ENCODE data around the gene NTN4. TPM values are rescaled to one million over a fixed set of nuclear protein-coding genes. Genes with fewer than 3 reads are reported as not detected.

NTN4 gene
- total RNA-seq (2021) (9.6 and 11.7 TPM in 2 replicates), Bru-seq, nascent RNA (percentile 72 among the genes with signal in this experiment), BruChase-seq, experiment 1, labeled RNA remaining after a 2-hour chase (percentile 60 among the genes with signal in this experiment), BruChase-seq, experiment 2, labeled RNA remaining after a 6-hour chase (percentile 59 among the genes with signal in this experiment)
- long read RNA-seq, partial matches to known transcripts, result 0 of 24 reads
- long read RNA-seq, other reads (novel, unspliced or antisense), result 23 of 24 reads

- H3K4me3 ChIP-seq (ENCODE audit: low read depth, low read length, poor library complexity, severe bottlenecking), result peak within 1 kb of the TSS; percentile 54
- BruUV-seq (replicated peaks), result no TSS peak
- TF ChIP-seq EZH2 (IDR thresholded peaks at IDR 0.05; ENCODE audit: borderline replicate concordance, low read depth, low read length, poor library complexity, severe bottlenecking) (no peak), CTCF (conservative IDR thresholded peaks at IDR 0.05; ENCODE audit: low read depth, low read length) (no peak)
- peaks cover 5% of the 10 kb centered on the region for H3K4me1 ChIP-seq (ENCODE audit: insufficient read depth, low read length, poor library complexity, severe bottlenecking)
- CTCF ChIA-PET, result no interaction called here
- intact Hi-C loops (cut with micrococcal nuclease; ENCODE audit: unreplicated experiment), result no loop called here
- H3K27me3 ChIP-seq (replicated peaks; ENCODE audit: insufficient read depth, low read depth, low read length, poor library complexity), result peaks cover 16% of the 10 kb centered on the region
- DNase-seq (ENCODE audit: low spot score), result peak; percentile 15
- no peak within 1 kb of the TSS for H3K27ac ChIP-seq (ENCODE audit: low read depth, low read length, poor library complexity, severe bottlenecking)
- H3K9me3 ChIP-seq (ENCODE audit: low read depth, low read length, poor library complexity, severe bottlenecking), result no peaks in the 10 kb centered on the region
- H3K36me3 ChIP-seq (ENCODE audit: insufficient read depth, low read length, poor library complexity, severe bottlenecking), result peaks cover 4% of the 10 kb centered on the region
- POLR2A ChIA-PET (ENCODE audit: low non-redundant PET), result no interaction called here
These were observed at the start of gene NTN4 for GRCh38 chr12:95790033-95790916. Gene NTN4 (minus strand): TSS chr12:95790764. CDS start chr12:95790309, 455 bp downstream.

- Histone ChIP-seq H3K27me3 (replicated peaks; ENCODE audit: insufficient read depth, low read depth, low read length, poor library complexity) (no peaks in the 10 kb centered on the region), H3K27ac (ENCODE audit: low read depth, low read length, poor library complexity, severe bottlenecking) (peak overlapping the region; percentile 65), H3K4me1 (ENCODE audit: insufficient read depth, low read length, poor library complexity, severe bottlenecking) (peaks cover 28% of the 10 kb centered on the region), H3K9me3 (ENCODE audit: low read depth, low read length, poor library complexity, severe bottlenecking) (no peaks in the 10 kb centered on the region), H3K4me3 (ENCODE audit: low read depth, low read length, poor library complexity, severe bottlenecking) (peak overlapping the region; percentile 12), H3K36me3 (ENCODE audit: insufficient read depth, low read length, poor library complexity, severe bottlenecking) (no peaks in the 10 kb centered on the region)
- ChIA-PET CTCF (no interaction called here), POLR2A (ENCODE audit: low non-redundant PET) (no interaction called here)
- intact Hi-C loops (cut with micrococcal nuclease; ENCODE audit: unreplicated experiment), result no loop called here
- TF ChIP-seq EZH2 (IDR thresholded peaks at IDR 0.05; ENCODE audit: borderline replicate concordance, low read depth, low read length, poor library complexity, severe bottlenecking), result no peak
- no peak for TF ChIP-seq CTCF (conservative IDR thresholded peaks at IDR 0.05; ENCODE audit: low read depth, low read length)
- no TSS peak for BruUV-seq (replicated peaks)
- peak; percentile 89 for DNase-seq (ENCODE audit: low spot score)
These were observed 47.6 kb upstream of the NTN4 start for GRCh38 chr12:95838125-95838524.

- H3K9me3 ChIP-seq (ENCODE audit: low read depth, low read length, poor library complexity, severe bottlenecking), result no peaks in the 10 kb centered on the region
- no peaks in the 10 kb centered on the region for H3K27me3 ChIP-seq (replicated peaks; ENCODE audit: insufficient read depth, low read depth, low read length, poor library complexity)
- intact Hi-C loops (cut with micrococcal nuclease; ENCODE audit: unreplicated experiment), result no loop called here
- TSS peak; percentile 75 for BruUV-seq (replicated peaks)
- CTCF ChIA-PET, result no interaction called here
- H3K36me3 ChIP-seq (ENCODE audit: insufficient read depth, low read length, poor library complexity, severe bottlenecking), result no peaks in the 10 kb centered on the region
- POLR2A ChIA-PET (ENCODE audit: low non-redundant PET), result no interaction called here
- H3K27ac ChIP-seq (ENCODE audit: low read depth, low read length, poor library complexity, severe bottlenecking), result peak overlapping the region; percentile 65
- TF ChIP-seq EZH2 (IDR thresholded peaks at IDR 0.05; ENCODE audit: borderline replicate concordance, low read depth, low read length, poor library complexity, severe bottlenecking) (no peak), CTCF (conservative IDR thresholded peaks at IDR 0.05; ENCODE audit: low read depth, low read length) (no peak)
- peak; percentile 47 for DNase-seq (ENCODE audit: low spot score)
- H3K4me3 ChIP-seq (ENCODE audit: low read depth, low read length, poor library complexity, severe bottlenecking), result peak overlapping the region; percentile 12
- peaks cover 28% of the 10 kb centered on the region for H3K4me1 ChIP-seq (ENCODE audit: insufficient read depth, low read length, poor library complexity, severe bottlenecking)
These were observed 46.9 kb upstream of the NTN4 start for GRCh38 chr12:95837240-95838038.
